Measurements from ENCODE around the gene PDZK1IP1.

- TF ChIP-seq REST (IDR thresholded peaks at IDR 0.05; ENCODE audit: insufficient read depth in 1 of 2, low read depth in 2 of 2, low read length in 2 of 2) (no peak), POLR2AphosphoS5 (IDR thresholded peaks at IDR 0.05; ENCODE audit: low read depth, low read length) (no peak), SIN3A (IDR thresholded peaks at IDR 0.05; ENCODE audit: borderline replicate concordance, insufficient read depth, low read length) (no peak), TAF1 (IDR thresholded peaks at IDR 0.05; ENCODE audit: borderline replicate concordance, insufficient read depth, low read length) (no peak)
Measured at GRCh38 chr1:47219590-47220220, 29.9 kb upstream of the PDZK1IP1 start.

All from PFSK-1 (cell line).